BJ (cell line): Measurements from ENCODE around the gene VWA8. TPM values are rescaled to one million over a fixed set of nuclear protein-coding genes. Genes with fewer than 3 reads are reported as not detected.

Experiments
- CTCF ChIA-PET: fragments of 350-600 bp; formaldehyde crosslinking; extraction: SDS; loops from one replicate; lab custom pipeline; 2021; ENCODE audit warnings: antibody characterized with exemption, inconsistent platforms; lab: Yijun Ruan, JAX
- POLR2A ChIA-PET: fragments of 300-600 bp; sonication (Branson Sonifier 250); formaldehyde crosslinking; extraction: SDS; loops from one replicate; lab custom pipeline; 2021; ENCODE audit warnings: antibody characterized with exemption; lab: Charles Lee
- DNase-seq: peaks from one replicate; pipeline ENCODE4 v3.0.0-alpha.2; 2011; ENCODE audit warnings: low read depth
- H3K27me3 ChIP-seq: 2 replicates; pipeline ENCODE4 v1.6.0; 2011; ENCODE audit warnings: low read length; ENCODE audit not compliant: control insufficient read depth, insufficient read depth
- H3K36me3 ChIP-seq: 2 replicates; pipeline ENCODE4 v1.5.1; 2011; ENCODE audit warnings: low read length; ENCODE audit not compliant: control insufficient read depth, insufficient read depth
- H3K4me3 ChIP-seq: 2 replicates; pipeline ENCODE4 v1.5.1; 2011; ENCODE audit warnings: low read depth, mild to moderate bottlenecking, control low read depth, low read length
- CTCF ChIP-seq: IDR thresholded peaks from 2 replicates; pipeline ENCODE4 v1.5.1; 2011; ENCODE audit warnings: low read depth, mild to moderate bottlenecking, control low read depth, inconsistent platforms, low read length, moderate library complexity; ENCODE audit not compliant: insufficient read depth
- polyA plus RNA-seq: library from polyadenylated mRNA; depleted of rRNA; stranded (reverse); fragments of >200 nt; gene quantifications from 2 replicates; pipeline ENCODE4 v1.2.3, GENCODE V29; 2011

The VWA8 gene
- polyA plus RNA-seq, 1 experiment: 5.9 TPM

DNA sequence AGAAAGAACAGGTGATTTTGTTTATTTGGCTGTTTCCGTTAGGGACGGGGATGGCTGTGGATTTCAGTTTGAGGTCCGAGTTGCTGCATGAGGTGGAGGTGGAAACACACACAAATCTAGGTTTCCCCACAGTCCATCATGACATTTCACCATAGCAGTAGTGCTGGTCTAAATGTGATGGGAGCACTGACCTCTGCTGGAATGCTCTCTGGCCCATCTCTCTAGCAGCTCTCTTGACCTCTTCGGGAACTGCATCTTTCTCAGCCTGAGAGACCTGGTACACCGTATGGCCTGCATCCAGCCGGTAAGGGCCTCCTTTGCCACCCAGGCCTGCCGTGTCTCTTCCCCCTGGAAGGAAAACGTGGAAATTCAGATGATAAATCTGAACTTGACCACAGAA, 349.5 kb downstream of the VWA8 start:
- no peak overlapping the region for H3K4me3 ChIP-seq
- no peaks in the 10 kb centered on the region for H3K27me3 ChIP-seq
- no peaks in the 10 kb centered on the region for H3K36me3 ChIP-seq
- TF ChIP-seq CTCF: no peak
- POLR2A ChIA-PET: no interaction called here
- no peak for DNase-seq
- CTCF ChIA-PET: interaction anchor here (1.1 to 2.6 kb wide), 4 partner anchors 10 to 41 kb away, joined by 3 to 14 read pairs (median 4); no protein-coding TSS in a partner anchor

GRCh38 chr13:41610404-41610803, 350.5 kb downstream of the VWA8 start:
- CTCF ChIA-PET: interaction anchor here (0.8 to 2.6 kb wide), 5 partner anchors 9 to 199 kb away, joined by 3 to 14 read pairs (median 3); no protein-coding TSS in a partner anchor

GRCh38 chr13:41609828-41610227, 351.1 kb downstream of the VWA8 start:
- H3K4me3 ChIP-seq: no peak overlapping the region
- no peaks in the 10 kb centered on the region for H3K27me3 ChIP-seq
- DNase-seq: no peak
- POLR2A ChIA-PET: no interaction called here
- TF ChIP-seq CTCF: no peak
- no peaks in the 10 kb centered on the region for H3K36me3 ChIP-seq
- CTCF ChIA-PET: no interaction called here

More at GRCh38 chr13:41610404-41610803, 350.5 kb downstream of the VWA8 start:
- DNase-seq: peak; percentile 92
- no peak for TF ChIP-seq CTCF
- H3K4me3 ChIP-seq: no peak overlapping the region
- H3K27me3 ChIP-seq: no peaks in the 10 kb centered on the region
- H3K36me3 ChIP-seq: no peaks in the 10 kb centered on the region
- POLR2A ChIA-PET: no interaction called here

- Histone ChIP-seq H3K36me3 (no peaks in the 10 kb centered on the region), H3K27me3 (no peaks in the 10 kb centered on the region), H3K4me3 (no peak overlapping the region)
- ChIA-PET POLR2A (no interaction called here), CTCF (interaction anchor here (0.6 to 1.2 kb wide), 4 partner anchors 18 to 150 kb away, joined by 3 to 4 read pairs (median 4); no protein-coding TSS in a partner anchor)
- TF ChIP-seq CTCF: no peak
- no peak for DNase-seq
Measured at GRCh38 chr13:41608839-41609177, 352.1 kb downstream of the VWA8 start.

GRCh38 chr13:41608111-41608838, 352.6 kb downstream of the VWA8 start:
- H3K36me3 ChIP-seq: no peaks in the 10 kb centered on the region
- no peak for DNase-seq
- H3K27me3 ChIP-seq: no peaks in the 10 kb centered on the region
- ChIA-PET CTCF (interaction anchor here (0.9 to 1.2 kb wide), 4 partner anchors 17 to 150 kb away, joined by 3 to 4 read pairs (median 4); no protein-coding TSS in a partner anchor), POLR2A (no interaction called here)
- no peak overlapping the region for H3K4me3 ChIP-seq
- no peak for TF ChIP-seq CTCF
